HCT116 (cell line): ENCODE data around the gene ISCU. TPM values are rescaled to one million over a fixed set of nuclear protein-coding genes. Genes with fewer than 3 reads are reported as not detected.

Source experiments
- ATAC-seq: fragments of 200-7000 bp; cut with Tn5 transposase; 2 replicates; pipeline ENCODE4 v1.9.1; 2020; ENCODE audit warnings: mild to moderate bottlenecking, moderate library complexity
- BruUV-seq: library from RNA; stranded (reverse); fragments of 400-500 nt; replicated peaks from 2 replicates; lab custom pipeline; 2021; lab: Mats Ljungman, UMichigan
- CTCF ChIA-PET: fragments of 300-600 bp; sonication (Branson Sonifier 250); formaldehyde crosslinking; loops from one replicate; lab custom pipeline; 2021; ENCODE audit warnings: antibody characterized with exemption; lab: Charles Lee
- POLR2A ChIA-PET: fragments of 300-600, 350-600 bp; sonication (Branson Sonifier 250); formaldehyde crosslinking; loops from one replicate; lab custom pipeline; 2021; ENCODE audit warnings: antibody characterized with exemption; lab: Charles Lee
- RAD21 ChIA-PET, 2 experiments: fragments of 300-600 bp; sonication (Branson Sonifier 250); formaldehyde crosslinking; loops; one replicate each; lab custom pipeline; 2023; ENCODE audit warnings: low total read pairs in 2 of 2; ENCODE audit not compliant: uncharacterized antibody in 2 of 2, unreplicated experiment in 2 of 2, low non-redundant PET in 1 of 2; lab: Charles Lee
- DNase-seq: peaks from one replicate; pipeline ENCODE4 v3.0.0-alpha.2; 2010; ENCODE audit warnings: low read depth, low spot score
- H2AFZ ChIP-seq: fragments of 200-600 bp; shearing (Covaris generic), sonication (generic); 2 replicates; pipeline ENCODE4 v1.6.1; 2017; ENCODE audit warnings: low read depth, mixed run types, mixed read lengths, antibody characterized with exemption, low read length; ENCODE audit not compliant: poor library complexity, severe bottlenecking
- H3K27ac ChIP-seq: 2 replicates; pipeline ENCODE4 v1.5.1; 2012; ENCODE audit warnings: low read depth, low read length
- H3K27me3 ChIP-seq: fragments of 200-600 bp; sonication (generic); 2 replicates; pipeline ENCODE4 v1.6.1; 2016; ENCODE audit warnings: mixed run types, low read length, mixed read lengths; ENCODE audit not compliant: insufficient read depth
- H3K36me3 ChIP-seq, 2 experiments: fragments of 200-500 bp in 1 of 2; fragments of 200-600 bp in 1 of 2; sonication (Bioruptor generic) in 1 of 2; sonication (generic) in 1 of 2; 2 replicates each; pipeline versions ENCODE4 v1.5.1 to v1.6.1; 2014 to 2016; ENCODE audit warnings: low read length in 2 of 2, inconsistent platforms in 1 of 2, mixed read lengths in 1 of 2, mixed run types in 1 of 2; ENCODE audit not compliant: insufficient read depth in 2 of 2, control insufficient read depth in 1 of 2
- H3K4me1 ChIP-seq, 2 experiments: fragments of 200-600 bp in 1 of 2; sonication (generic) in 1 of 2; 2 replicates each; pipeline versions ENCODE4 v1.5.1 to v1.6.1; 2012 to 2017; ENCODE audit warnings: low read length in 2 of 2, inconsistent platforms in 1 of 2, mild to moderate bottlenecking in 1 of 2, mixed read lengths in 1 of 2, mixed run types in 1 of 2, moderate library complexity in 1 of 2; ENCODE audit not compliant: insufficient read depth in 2 of 2, control insufficient read depth in 1 of 2
- H3K4me2 ChIP-seq: fragments of 200-600 bp; sonication (generic); 2 replicates; pipeline ENCODE4 v1.6.1; 2017; ENCODE audit warnings: mixed run types, low read length, mixed read lengths
- H3K4me3 ChIP-seq, 2 experiments: fragments of 200-600 bp in 1 of 2; sonication (generic) in 1 of 2; replicated peaks in 1 of 2; 2 replicates each; pipeline ENCODE4 v1.5.1; 2011 to 2016; ENCODE audit warnings: low read length in 2 of 2, control low read depth in 1 of 2, low read depth in 1 of 2, mild to moderate bottlenecking in 1 of 2, mixed read lengths in 1 of 2, mixed run types in 1 of 2
- H3K79me2 ChIP-seq: fragments of 200-600 bp; sonication (generic); 2 replicates; pipeline ENCODE4 v1.6.1; 2017; ENCODE audit warnings: mild to moderate bottlenecking, mixed run types, low read length, moderate library complexity, mixed read lengths; ENCODE audit not compliant: insufficient read depth
- H3K9ac ChIP-seq: fragments of 200-600 bp; sonication (generic); 2 replicates; pipeline ENCODE4 v1.6.1; 2016; ENCODE audit warnings: low read length, mixed read lengths
- H3K9me2 ChIP-seq: fragments of 200-600 bp; sonication (generic), shearing (Covaris generic); 2 replicates; pipeline ENCODE4 v1.6.1; 2017; ENCODE audit warnings: mixed run types, mild to moderate bottlenecking, moderate library complexity; ENCODE audit not compliant: insufficient read depth
- H3K9me3 ChIP-seq, 2 experiments: fragments of 200-500 bp in 1 of 2; fragments of 200-600 bp in 1 of 2; sonication (Bioruptor generic) in 1 of 2; sonication (generic) in 1 of 2; 2 replicates each; pipeline ENCODE4 v1.6.1; 2014 to 2017; ENCODE audit warnings: low read length in 2 of 2, mixed read lengths in 2 of 2, inconsistent platforms in 1 of 2, low read depth in 1 of 2, mild to moderate bottlenecking in 1 of 2, mixed run types in 1 of 2, moderate library complexity in 1 of 2; ENCODE audit not compliant: control insufficient read depth in 1 of 2, insufficient read depth in 1 of 2
- H4K20me1 ChIP-seq: fragments of 200-600 bp; sonication (generic), shearing (Covaris generic); 2 replicates; pipeline ENCODE4 v1.6.1; 2017; ENCODE audit warnings: mixed run types, mild to moderate bottlenecking, moderate library complexity; ENCODE audit not compliant: insufficient read depth
- CTCF ChIP-seq, 3 experiments: fragments of 200-600 bp in 1 of 3; sonication (generic) in 1 of 3; IDR thresholded peaks in 2 of 3; conservative IDR thresholded peaks in 1 of 3; 2 replicates each; pipeline ENCODE4 v1.5.1; 2012 to 2017; ENCODE audit warnings: low read depth in 2 of 3, low read length in 2 of 3, antibody characterized with exemption in 1 of 3, borderline replicate concordance in 1 of 3, control low read depth in 1 of 3, mild to moderate bottlenecking in 1 of 3, mixed read lengths in 1 of 3, mixed run types in 1 of 3, moderate library complexity in 1 of 3; ENCODE audit not compliant: insufficient read depth in 1 of 3
- POLR2A ChIP-seq: IDR thresholded peaks from 2 replicates; pipeline ENCODE4 v1.7.0; 2011; ENCODE audit warnings: borderline replicate concordance; ENCODE audit not compliant: insufficient read depth, insufficient read length; ENCODE audit errors: extremely low read depth
- POLR2AphosphoS5 ChIP-seq: IDR thresholded peaks from 2 replicates; pipeline ENCODE4 v1.6.1; 2011; ENCODE audit warnings: mild to moderate bottlenecking, low read depth, low read length, moderate library complexity
- SRF ChIP-seq: IDR thresholded peaks from 2 replicates; pipeline ENCODE4 v1.6.1; 2012; ENCODE audit warnings: low read depth
- YY1 ChIP-seq: IDR thresholded peaks from 2 replicates; pipeline ENCODE4 v1.6.1; 2011; ENCODE audit warnings: low read length, low read depth, moderate library complexity, mild to moderate bottlenecking; ENCODE audit not compliant: insufficient replicate concordance; ENCODE audit errors: extremely low read depth
- ZFX ChIP-seq: fragments of 450-650 bp; IDR thresholded peaks from 2 replicates; pipeline ENCODE4 v1.6.1; 2017
- ZNF274 ChIP-seq: fragments of 200-500 bp; sonication (Bioruptor generic); IDR thresholded peaks from 2 replicates; pipeline ENCODE4 v1.6.1; 2014; ENCODE audit warnings: mild to moderate bottlenecking, low read depth, low read length, inconsistent platforms
- intact Hi-C: fragments of 100-400 bp; cut with micrococcal nuclease; formaldehyde crosslinking; loops from 2 replicates; pipeline ENCODE4 v1.10.0; 2022
- total RNA-seq: library from RNA; stranded (reverse); gene quantifications from one replicate; pipeline ENCODE4 v1.2.1, GENCODE V29; 2021; ENCODE audit not compliant: unreplicated experiment

ISCU gene
- total RNA-seq, 1 experiment from 2014 or later, result 89.6 TPM

GRCh38 chr12:108563136-108563803 is 874 bp downstream of the ISCU start:
- peak overlapping the region; percentile 93 for H3K4me2 ChIP-seq
- no peaks in the 10 kb centered on the region for H3K9me2 ChIP-seq
- peaks cover 50% of the 10 kb centered on the region for H3K79me2 ChIP-seq
- ChIA-PET POLR2A (no interaction called here), CTCF (interaction anchor here (2.0 kb wide), 1 partner anchor 55 kb away, joined by 11 read pairs; no protein-coding TSS in a partner anchor), RAD21 (no interaction called here)
- H3K27me3 ChIP-seq, result no peaks in the 10 kb centered on the region
- H3K4me3 ChIP-seq, result peak overlapping the region; percentile 85 to 96
- peak overlapping the region; percentile 97 for H3K9ac ChIP-seq
- intact Hi-C loops, result loop anchor here (1.0 to 10.0 kb wide), 7 partner anchors 55 to 824 kb away; partner anchors contain the start of genes ALKBH2 and SSH1
- no peaks in the 10 kb centered on the region for H4K20me1 ChIP-seq
- peaks cover 30 to 49% of the 10 kb centered on the region in 2 experiments for H3K4me1 ChIP-seq
- H3K27ac ChIP-seq, result peak overlapping the region; percentile 67
- BruUV-seq, result TSS peak; percentile 47
- no peak overlapping the region for H2AFZ ChIP-seq
- TF ChIP-seq POLR2A (no peak), ZNF274 (no peak), YY1 (peak; percentile 65), POLR2AphosphoS5 (peak; percentile 87), SRF (no peak), ZFX (peak; percentile 15), CTCF (IDR thresholded peaks at IDR 0.05 in 2 of 3, conservative IDR thresholded peaks at IDR 0.05 in 1 of 3; ENCODE audit: borderline replicate concordance in 1 of 3, insufficient read depth in 1 of 3, low read depth in 2 of 3, low read length in 2 of 3) (peak in 2 of 3 experiments; percentile 92 to 95; a peak in 4 of 6 replicates)
- ATAC-seq, result peak; percentile 64
- H3K36me3 ChIP-seq, result peaks cover 23 to 33% of the 10 kb centered on the region in 2 experiments
- peak; percentile 87 for DNase-seq
- no peaks in the 10 kb centered on the region for H3K9me3 ChIP-seq
